NCI-H2227 treated with DMSO at 0.1 percent for 48 hours (cell line): Measurements from ENCODE around the gene TMEM95.
A peak's percentile ranks its signal among the peaks of the same experiment; 100 is the strongest.

ENCODE experiments used
- DNase-seq: peaks from one replicate; lab custom pipeline; 2025; lab: John Stamatoyannopoulos, UW

Gene TMEM95, protein sequence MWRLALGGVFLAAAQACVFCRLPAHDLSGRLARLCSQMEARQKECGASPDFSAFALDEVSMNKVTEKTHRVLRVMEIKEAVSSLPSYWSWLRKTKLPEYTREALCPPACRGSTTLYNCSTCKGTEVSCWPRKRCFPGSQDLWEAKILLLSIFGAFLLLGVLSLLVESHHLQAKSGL

DNA sequence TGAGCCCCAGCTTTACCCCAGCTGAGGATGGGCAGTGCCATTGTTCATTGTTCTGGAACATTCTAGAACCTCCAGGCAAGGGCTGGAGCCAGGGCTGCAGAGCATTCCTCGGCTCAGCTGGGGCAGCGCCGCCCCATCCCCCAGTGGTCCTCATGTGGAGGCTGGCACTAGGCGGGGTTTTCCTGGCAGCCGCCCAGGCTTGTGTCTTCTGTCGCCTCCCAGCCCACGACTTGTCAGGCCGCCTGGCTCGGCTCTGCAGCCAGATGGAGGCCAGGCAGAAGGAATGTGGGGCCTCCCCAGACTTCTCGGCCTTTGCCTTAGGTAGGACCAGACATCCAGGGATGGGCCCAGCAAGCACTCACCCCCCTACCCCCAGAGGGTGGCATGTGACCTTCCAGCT is at the start of gene TMEM95:
TSS of gene TMEM95 (plus strand) at position 104 of the 400 bp plus-strand sequence. CDS start at position 153, 49 bp downstream.
- no peak for DNase-seq

DNA sequence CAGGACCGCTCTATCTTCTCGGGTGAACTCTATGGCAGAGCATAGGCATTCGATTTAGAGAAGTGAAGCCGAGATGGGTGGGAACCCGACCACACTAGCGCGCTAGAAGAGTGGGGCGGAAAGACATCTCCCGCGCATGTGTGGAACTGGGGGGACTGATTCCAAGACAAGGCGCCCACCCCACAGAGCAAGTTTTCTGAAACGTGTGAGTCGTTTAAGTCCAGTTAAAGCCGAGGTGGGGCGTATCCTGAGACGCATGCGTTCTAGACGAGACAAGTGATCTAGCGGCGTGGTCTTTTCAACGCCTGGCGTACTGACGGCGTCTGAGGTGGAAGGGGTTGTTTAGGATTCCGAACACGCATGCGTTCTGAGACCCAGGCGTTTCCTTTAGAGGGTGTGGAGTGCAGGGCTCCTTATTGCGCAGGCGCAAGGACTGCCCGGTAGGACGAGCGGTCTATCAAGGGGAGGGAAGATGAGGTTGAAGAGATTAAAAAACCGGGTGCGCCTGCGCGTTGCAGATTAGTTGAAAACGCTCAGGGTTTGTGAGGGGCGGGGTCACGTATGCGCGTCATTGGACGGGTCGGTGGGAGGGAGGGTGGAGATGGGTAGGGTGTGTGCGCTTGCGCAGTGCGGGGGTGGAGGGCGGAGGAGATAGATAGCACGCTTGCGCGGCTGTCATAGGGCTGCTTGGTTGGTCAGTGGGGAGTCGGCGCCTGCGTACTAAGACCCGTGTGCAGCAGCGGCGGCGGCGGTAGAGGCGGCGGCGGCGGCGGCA is 47.9 kb upstream of the TMEM95 start, which contains the start of gene EIF5A:
TSS of gene EIF5A (plus strand) at position 718 of the 775 bp plus-strand sequence. CDS start 2,008 bp downstream, outside the sequence.
- peak; percentile 99 for DNase-seq

DNA sequence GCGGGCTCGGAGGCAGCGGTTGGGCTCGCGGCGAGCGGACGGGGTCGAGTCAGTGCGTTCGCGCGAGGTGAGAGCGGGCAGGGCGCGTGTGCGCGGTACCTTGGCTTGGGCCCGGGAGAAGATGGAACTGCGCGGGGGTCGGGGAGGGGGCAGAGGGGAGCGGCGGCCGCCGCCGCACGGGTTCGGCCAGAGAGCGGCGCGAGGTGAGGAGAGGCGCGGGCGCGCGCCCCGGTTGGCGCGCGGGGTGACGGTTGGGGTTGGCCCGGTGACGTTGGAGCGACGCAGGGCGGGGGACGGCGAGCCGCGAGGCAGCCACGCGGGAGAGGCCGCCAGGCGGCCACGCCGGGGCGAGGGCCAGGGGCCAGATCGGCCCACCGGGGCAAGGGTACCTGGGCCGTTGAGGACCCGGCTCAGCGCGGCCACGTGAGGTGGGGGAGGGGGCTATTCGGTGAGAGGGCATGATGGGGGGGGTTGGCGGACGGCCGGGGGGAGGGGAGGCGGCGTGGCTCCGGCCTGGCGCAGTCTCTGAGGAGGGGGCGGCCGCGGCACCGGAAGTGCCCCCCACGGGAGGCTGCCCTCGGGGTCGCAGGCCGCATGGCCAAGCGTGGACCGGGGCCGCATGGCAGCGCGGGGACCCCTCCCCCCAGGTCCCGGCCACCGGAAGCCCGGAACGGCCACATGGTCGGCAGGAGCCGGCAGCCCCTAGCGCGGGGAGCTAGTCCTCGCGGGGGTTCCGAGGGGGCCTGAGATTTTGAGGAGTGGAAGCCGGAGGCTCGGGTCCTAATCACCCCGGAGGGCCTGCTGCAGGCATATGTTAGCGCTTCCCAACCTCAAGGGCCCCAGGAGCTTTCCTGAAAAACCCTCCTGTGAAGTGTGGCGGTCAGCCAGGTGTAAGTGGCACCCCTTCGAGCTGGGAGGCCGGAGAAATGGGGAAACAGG is 47.0 kb upstream of the TMEM95 start:
- DNase-seq: no peak

DNA sequence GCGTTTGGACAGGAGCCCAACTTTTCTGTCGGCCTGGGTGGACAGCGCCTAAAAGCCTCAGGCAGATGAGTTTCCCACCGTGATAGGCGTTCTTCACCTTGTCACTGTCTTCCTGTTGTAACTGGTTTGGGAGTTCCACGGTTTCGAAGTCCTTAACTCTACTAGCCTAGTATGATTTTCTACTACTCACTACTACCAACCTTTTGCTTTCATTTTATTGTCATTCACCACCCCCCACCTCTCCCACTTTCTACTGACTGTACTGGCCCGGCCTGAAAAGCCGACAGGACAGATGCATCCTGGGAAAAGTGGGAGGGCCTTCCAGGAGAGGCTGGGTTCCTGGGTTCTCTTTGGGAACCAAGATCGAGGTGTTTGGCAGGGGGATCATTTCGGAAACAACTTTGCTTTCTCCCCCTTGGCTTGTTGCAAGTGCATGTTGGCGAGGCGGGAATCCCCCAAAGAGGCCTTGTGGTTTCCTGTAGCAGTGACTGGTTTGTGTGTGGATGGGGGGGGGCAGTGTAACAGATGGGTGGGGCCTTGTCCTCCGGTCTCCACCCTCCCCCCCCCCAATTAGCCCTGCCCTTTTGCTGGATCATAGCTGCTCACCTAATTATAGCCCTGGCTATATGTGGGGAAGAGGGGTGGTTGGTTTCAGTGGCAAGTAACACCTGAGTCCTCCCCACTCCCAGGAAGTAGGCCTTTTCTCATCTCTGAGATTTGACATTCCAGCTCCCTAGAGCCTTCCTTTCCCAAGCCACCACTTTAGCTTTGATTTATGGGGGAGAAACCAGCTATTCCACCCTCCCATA is 46.1 kb upstream of the TMEM95 start:
- DNase-seq: peak; percentile 75

- DNase-seq: no peak
Observed at GRCh38 chr17:7309628-7310027, 45.3 kb upstream of the TMEM95 start.

GRCh38 chr17:7311110-7311705 is 43.7 kb upstream of the TMEM95 start:
- no peak for DNase-seq

DNA sequence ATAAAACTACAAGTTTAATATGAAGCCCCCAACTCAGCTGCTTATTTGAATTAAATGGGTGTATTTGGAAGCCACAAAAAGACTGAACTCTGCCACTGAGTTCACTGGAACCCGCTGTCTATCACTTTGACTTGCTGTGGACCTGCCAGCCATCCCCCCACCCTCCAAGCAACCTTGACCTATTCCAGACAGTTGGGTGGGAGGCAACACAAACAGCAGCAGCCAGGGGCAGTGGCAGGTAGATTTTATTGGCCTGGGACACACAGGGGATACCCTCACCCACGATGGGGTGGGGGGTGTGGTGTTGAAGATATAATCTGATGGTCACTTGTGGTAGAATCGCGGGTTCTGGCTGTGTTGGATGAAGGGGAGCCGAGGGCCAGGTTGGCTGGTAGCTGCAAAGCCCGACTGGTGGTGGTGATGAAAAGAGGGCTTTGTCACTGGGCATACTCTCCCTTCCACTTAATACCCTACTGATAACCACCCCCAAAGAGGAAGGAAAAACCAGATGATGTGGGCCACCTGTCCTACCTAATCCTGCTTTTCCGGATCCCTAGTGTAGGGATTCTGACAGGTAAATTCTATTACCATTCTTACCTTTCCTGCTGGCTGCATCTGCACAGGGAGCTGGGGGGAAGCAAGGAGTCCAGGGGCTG is 42.4 kb upstream of the TMEM95 start:
- DNase-seq: no peak

DNA sequence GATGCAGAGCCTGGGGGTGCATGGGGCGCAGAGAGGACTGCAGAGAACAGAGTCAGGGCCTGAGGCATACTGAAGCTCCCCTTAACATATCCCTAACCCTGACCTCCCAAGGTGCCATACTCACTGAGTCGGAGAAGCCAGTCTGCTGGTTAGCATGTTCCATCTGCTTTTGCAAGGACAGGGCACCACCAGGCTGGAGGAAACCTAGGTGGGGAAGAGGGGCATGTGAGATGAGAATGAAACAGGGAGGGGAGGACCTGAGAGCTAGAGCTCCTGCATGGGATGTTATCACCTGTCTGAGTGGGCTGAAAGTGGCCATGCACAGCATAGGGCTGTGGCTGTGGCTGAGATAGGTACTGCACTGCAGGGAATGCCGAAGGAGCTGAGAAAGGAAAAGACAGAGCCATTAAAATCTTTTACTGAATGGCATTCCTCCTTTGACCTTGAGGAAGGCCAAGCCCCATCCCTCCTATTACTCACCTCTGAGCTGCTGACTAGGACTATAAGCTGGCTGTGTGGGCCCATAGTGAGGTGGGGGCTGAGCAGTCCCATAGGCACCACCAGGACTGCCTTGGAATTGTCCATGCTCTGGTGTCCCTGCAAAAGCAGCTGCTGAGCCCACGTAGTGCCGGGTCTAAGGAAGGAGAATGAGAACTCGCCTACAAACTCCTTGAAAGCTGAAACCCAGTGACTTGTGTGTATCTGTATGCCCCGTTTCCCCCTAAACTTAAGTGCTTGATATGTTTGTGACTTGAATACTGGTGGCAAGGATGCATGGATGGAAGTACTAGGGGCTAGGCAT is 41.7 kb upstream of the TMEM95 start:
- no peak for DNase-seq

DNA sequence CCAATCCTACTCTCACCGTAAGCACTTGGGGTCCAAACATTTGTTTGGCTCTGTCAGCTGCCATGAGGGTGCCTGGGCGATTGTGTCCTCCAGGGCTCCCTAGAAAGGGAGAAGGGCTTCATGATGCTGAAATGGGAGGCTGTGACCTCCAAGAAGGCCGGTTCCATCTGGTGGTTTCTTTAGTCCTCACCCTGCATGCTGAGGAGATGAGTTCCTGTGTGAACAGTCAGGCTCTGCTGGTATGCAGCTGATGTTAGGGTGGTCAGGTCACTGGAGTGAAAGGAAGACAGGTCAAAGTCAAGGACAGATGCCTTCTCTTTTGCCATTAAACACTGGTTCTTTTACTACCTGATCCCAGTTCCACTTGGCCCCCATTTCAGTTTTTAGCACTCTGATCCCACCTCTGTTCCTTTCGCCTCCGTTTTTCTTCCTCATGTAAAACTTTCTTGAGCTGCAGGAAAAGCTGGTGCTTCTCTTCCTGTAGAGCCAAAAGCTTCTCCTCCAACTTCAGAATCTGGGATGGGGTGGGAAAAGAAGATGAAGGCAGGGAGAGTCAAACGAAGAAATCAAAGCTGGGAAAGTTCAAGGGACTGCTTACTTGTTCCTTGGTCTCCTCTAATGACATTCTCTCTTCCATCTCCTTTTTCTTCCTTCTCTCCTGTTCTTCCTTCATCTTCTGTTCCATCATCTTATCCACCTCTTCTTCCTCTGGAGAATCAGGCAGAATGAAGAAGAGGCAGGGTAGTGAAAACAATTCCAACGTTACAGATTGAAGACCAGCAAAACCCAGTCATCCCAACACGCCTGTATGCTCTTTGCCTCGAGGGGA is 40.9 kb upstream of the TMEM95 start:
- DNase-seq: no peak

GRCh38 chr17:7314719-7315569 is 40.0 kb upstream of the TMEM95 start, which contains the start of gene GPS2:
Gene GPS2 (minus strand): TSS chr17:7315360. CDS start chr17:7315052, 308 bp downstream.
- peak; percentile 70 for DNase-seq

DNA sequence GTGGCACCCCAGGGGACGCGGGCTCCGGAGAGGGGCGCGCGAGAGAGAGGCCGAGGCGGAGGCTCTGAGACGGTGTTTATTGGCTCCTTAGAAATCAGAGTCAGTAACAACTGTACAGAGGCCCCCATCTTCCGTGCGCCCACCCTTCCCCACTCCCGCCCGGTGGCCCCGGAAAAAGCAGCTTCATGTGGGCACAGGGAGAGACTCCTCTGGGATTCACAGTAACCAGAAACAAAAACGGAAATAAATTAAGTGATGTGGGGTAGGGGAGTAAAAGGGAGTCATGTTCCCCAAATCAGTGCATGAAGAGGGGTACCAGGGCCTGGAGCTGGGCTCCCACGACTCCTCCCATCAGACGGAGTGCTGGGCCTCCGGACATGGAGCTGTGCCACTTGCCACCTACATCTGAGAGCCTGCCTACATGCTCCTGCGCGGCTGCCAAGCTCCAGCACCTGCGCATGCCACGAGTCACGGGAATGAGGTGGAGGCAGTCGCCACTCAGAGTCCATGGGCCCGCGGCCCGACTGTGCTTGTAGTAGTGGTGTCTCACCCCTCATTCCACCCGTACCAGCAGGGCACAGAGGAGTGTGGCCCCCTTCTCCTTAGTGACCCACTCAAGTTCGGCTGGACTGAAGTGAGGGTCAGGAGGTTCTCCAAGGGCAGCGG is 39.3 kb upstream of the TMEM95 start:
- no peak for DNase-seq

DNA sequence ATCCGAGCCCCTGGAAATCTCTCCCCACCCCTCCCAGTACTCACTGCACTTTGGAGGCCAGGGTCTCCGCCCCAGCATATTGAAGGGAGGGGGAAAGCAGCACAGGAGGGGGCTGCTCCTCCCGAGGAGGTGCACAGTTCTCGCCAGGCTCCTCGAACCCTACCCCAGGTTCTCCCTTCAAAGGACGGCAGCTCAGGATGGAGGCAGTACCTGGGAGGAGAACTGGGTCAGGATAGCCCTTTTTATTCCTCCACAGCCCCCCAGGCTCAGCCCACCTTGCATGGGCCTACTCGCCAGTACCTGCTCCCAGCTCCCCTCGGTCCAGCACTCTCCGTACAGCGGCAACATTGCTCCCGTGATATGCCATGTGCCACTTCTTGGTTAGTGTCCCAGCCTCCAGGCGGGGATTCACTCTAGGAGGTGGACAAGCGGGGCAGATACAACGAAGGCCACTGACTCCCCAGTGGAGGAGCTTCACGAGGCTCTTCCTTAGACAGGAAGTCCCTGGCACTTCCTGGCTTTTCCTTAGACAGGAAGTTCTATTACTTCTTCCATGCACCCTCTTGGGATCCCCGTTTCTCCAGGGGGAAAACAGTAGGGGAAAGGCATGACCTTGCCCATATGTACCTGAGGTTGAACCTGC is 37.7 kb upstream of the TMEM95 start:
- DNase-seq: no peak

- DNase-seq: no peak
Observed at GRCh38 chr17:7318121-7318860, 36.7 kb upstream of the TMEM95 start.

- no peak for DNase-seq
Observed at GRCh38 chr17:7321466-7321865, 33.5 kb upstream of the TMEM95 start.

GRCh38 chr17:7322520-7323194 is 32.3 kb upstream of the TMEM95 start:
- no peak for DNase-seq
